Adrenal gland (tissue), 5 donors: Measurements from ENCODE around the gene KCND2.

Source experiments
- CTCF ChIP-seq, 6 experiments: fragments of 450-650 bp in 4 of 6; fragments of 200-600 bp in 2 of 6; sonication (generic) in 1 of 6; IDR thresholded peaks; 1 replicate in 5 of 6; 2 replicates in 1 of 6; pipeline versions ENCODE4 v1.5.1 to v1.8.0; 2016 to 2021; ENCODE audit warnings: antibody characterized with exemption in 6 of 6, mild to moderate bottlenecking in 2 of 6, moderate library complexity in 1 of 6
- POLR2A ChIP-seq, 2 donors: fragments of 450-650 bp; IDR thresholded peaks; one replicate each; pipeline ENCODE4 v1.6.1; 2017; ENCODE audit warnings: antibody characterized with exemption in 2 of 2, mild to moderate bottlenecking in 2 of 2, moderate library complexity in 1 of 2
- donor health status: DM: no; HTN: no; CAD: no.

DNA sequence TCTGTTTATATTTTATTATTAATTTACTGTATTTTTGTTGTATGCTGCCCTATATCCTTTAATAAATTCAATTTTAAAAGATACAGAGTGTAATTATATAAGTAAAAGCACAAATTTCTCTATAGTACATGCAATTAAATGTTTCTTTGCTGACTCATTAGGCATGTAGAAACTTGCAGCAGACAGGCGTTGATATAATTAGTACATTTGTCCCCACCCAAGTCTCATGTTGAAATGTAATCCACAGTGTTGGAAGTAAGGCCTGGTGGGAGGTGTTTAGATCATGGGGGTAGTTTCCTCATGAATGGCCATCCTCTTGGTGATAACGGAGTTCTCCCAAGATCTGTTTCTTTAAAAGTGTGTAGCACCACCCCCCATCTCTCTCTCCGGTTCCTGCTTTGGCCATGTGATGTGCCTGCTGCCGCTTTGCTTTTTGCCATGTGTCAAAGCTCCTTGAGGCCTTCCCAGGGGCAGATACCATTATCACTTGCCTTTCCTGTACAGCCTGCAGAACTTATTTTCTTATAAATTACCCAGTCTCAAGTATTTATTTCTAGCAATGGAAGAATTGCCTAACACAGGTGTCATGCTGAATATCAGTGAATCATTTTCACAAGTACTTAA, 521.2 kb downstream of the KCND2 start:
- TF ChIP-seq CTCF (IDR thresholded peaks at IDR 0.05) = no peak
- TF ChIP-seq POLR2A (IDR thresholded peaks at IDR 0.05) = no peak
